WTC11 (cell line): Measurements from ENCODE around the gene SORCS1.

Experiments used
- CBFB ChIP-seq: sonication (generic); formaldehyde crosslinking; IDR thresholded peaks from 2 replicates; pipeline ENCODE4 v1.8.1; 2022; ENCODE audit warnings: mild to moderate bottlenecking, low read depth, missing genetic modification reagents
- NR3C1 ChIP-seq: sonication (generic); formaldehyde crosslinking; conservative IDR thresholded peaks from 2 replicates; pipeline ENCODE4 v1.8.1; 2023; ENCODE audit warnings: low read depth, mild to moderate bottlenecking, missing genetic modification reagents
- TEAD4 ChIP-seq: sonication (generic); formaldehyde crosslinking; IDR thresholded peaks from 2 replicates; pipeline ENCODE4 v1.8.0; 2022; ENCODE audit warnings: mild to moderate bottlenecking, missing genetic modification reagents
- ZNF671 ChIP-seq: fragments of 250-450 bp; sonication (Bioruptor Pico); IDR thresholded peaks from 2 replicates; pipeline ENCODE4 v1.8.0; 2021; ENCODE audit warnings: mild to moderate bottlenecking
- TF ChIP-seq, protein P1 (sequence below): fragments of 250-450 bp; sonication (Bioruptor Pico); IDR thresholded peaks from 2 replicates; pipeline ENCODE4 v1.9.0; 2021; ENCODE audit warnings: mild to moderate bottlenecking
- TF ChIP-seq, protein P2 (sequence below): fragments of 200-600 bp; IDR thresholded peaks from 2 replicates; pipeline ENCODE4 v1.8.0; 2022; ENCODE audit warnings: antibody characterized with exemption
- TF ChIP-seq, protein P3 (sequence below): sonication (generic); formaldehyde crosslinking; IDR thresholded peaks from 2 replicates; pipeline ENCODE4 v1.8.0; 2022; ENCODE audit warnings: mild to moderate bottlenecking, missing genetic modification reagents
- TF ChIP-seq, protein P4 (sequence below): sonication (generic); formaldehyde crosslinking; IDR thresholded peaks from 2 replicates; pipeline ENCODE4 v1.8.1; 2023; ENCODE audit warnings: mild to moderate bottlenecking, missing genetic modification reagents, moderate library complexity

DNA sequence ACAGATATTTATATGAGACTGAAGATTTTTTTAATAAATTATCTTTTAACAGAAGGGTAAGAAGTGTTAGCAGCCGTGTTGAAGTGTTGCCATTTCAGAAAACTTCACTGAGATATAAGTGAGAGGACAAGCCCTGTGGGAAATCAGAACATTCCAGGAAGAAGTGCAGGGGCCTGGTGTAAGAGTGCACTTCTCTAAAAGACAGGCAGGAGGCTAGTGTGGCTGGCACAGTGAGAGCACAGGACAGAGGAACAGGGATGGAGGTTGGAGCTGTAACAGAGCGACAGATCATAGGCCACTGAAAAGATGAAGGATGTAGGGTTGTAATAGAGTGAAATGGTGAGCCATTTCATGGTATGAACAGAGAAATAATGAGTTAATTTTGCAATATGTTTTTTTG lies 608.9 kb downstream of the SORCS1 start:
- TF ChIP-seq CBFB (no peak), TEAD4 (CRISPR knock-in tag) (no peak), NR3C1 (CRISPR knock-in tag) (no peak), ZNF671 (CRISPR knock-in tag) (no peak)
- TF ChIP-seq, protein P1, sequence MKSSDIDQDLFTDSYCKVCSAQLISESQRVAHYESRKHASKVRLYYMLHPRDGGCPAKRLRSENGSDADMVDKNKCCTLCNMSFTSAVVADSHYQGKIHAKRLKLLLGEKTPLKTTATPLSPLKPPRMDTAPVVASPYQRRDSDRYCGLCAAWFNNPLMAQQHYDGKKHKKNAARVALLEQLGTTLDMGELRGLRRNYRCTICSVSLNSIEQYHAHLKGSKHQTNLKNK, result no peak
- TF ChIP-seq, protein P2, sequence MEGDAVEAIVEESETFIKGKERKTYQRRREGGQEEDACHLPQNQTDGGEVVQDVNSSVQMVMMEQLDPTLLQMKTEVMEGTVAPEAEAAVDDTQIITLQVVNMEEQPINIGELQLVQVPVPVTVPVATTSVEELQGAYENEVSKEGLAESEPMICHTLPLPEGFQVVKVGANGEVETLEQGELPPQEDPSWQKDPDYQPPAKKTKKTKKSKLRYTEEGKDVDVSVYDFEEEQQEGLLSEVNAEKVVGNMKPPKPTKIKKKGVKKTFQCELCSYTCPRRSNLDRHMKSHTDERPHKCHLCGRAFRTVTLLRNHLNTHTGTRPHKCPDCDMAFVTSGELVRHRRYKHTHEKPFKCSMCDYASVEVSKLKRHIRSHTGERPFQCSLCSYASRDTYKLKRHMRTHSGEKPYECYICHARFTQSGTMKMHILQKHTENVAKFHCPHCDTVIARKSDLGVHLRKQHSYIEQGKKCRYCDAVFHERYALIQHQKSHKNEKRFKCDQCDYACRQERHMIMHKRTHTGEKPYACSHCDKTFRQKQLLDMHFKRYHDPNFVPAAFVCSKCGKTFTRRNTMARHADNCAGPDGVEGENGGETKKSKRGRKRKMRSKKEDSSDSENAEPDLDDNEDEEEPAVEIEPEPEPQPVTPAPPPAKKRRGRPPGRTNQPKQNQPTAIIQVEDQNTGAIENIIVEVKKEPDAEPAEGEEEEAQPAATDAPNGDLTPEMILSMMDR, result no peak
- TF ChIP-seq, protein P3, sequence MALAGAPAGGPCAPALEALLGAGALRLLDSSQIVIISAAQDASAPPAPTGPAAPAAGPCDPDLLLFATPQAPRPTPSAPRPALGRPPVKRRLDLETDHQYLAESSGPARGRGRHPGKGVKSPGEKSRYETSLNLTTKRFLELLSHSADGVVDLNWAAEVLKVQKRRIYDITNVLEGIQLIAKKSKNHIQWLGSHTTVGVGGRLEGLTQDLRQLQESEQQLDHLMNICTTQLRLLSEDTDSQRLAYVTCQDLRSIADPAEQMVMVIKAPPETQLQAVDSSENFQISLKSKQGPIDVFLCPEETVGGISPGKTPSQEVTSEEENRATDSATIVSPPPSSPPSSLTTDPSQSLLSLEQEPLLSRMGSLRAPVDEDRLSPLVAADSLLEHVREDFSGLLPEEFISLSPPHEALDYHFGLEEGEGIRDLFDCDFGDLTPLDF (CRISPR knock-in tag), result no peak
- TF ChIP-seq, protein P4, sequence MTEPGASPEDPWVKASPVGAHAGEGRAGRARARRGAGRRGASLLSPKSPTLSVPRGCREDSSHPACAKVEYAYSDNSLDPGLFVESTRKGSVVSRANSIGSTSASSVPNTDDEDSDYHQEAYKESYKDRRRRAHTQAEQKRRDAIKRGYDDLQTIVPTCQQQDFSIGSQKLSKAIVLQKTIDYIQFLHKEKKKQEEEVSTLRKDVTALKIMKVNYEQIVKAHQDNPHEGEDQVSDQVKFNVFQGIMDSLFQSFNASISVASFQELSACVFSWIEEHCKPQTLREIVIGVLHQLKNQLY, result no peak
